Parathyroid adenoma (tissue), 2 donors: ENCODE data around the gene CLRN1.

Experiments used
- H2AFZ ChIP-seq: fragments of 300-600 bp; sonication (generic); one replicate; pipeline ENCODE4 v1.7.0; 2017; ENCODE audit warnings: antibody characterized with exemption, mild to moderate bottlenecking
- H3K27ac ChIP-seq: fragments of 300-600 bp; sonication (generic); one replicate; pipeline ENCODE4 v1.7.0; 2017
- H3K27me3 ChIP-seq: fragments of 300-600 bp; sonication (generic); one replicate; pipeline ENCODE4 v1.7.0; 2017; ENCODE audit warnings: low read length; ENCODE audit not compliant: control insufficient read depth, insufficient read depth
- H3K36me3 ChIP-seq: fragments of 300-600 bp; sonication (generic); one replicate; pipeline ENCODE4 v1.7.0; 2017; ENCODE audit warnings: low read length; ENCODE audit not compliant: control insufficient read depth, insufficient read depth
- H3K4me1 ChIP-seq: fragments of 300-600 bp; sonication (generic); one replicate; pipeline ENCODE4 v1.7.0; 2017; ENCODE audit warnings: control low read depth
- H3K4me2 ChIP-seq: fragments of 300-600 bp; sonication (generic); one replicate; pipeline ENCODE4 v1.7.0; 2017; ENCODE audit warnings: low read length
- H3K4me3 ChIP-seq: fragments of 300-600 bp; sonication (generic); one replicate; pipeline ENCODE4 v1.7.0; 2017; ENCODE audit warnings: low read depth, low read length
- H3K79me2 ChIP-seq: fragments of 300-600 bp; sonication (generic); one replicate; pipeline ENCODE4 v1.7.0; 2017; ENCODE audit warnings: control low read depth
- H3K9ac ChIP-seq: fragments of 300-600 bp; sonication (generic); one replicate; pipeline ENCODE4 v1.7.0; 2017; ENCODE audit warnings: mild to moderate bottlenecking
- H3K9me3 ChIP-seq: fragments of 300-600 bp; sonication (generic); one replicate; pipeline ENCODE4 v1.7.0; 2017; ENCODE audit warnings: low read length; ENCODE audit not compliant: control insufficient read depth
- CTCF ChIP-seq: fragments of 300-600 bp; sonication (generic); IDR thresholded peaks from one replicate; pipeline ENCODE4 v1.7.0; 2017; ENCODE audit warnings: antibody characterized with exemption, mild to moderate bottlenecking
- donor health status: primary hyperparathyroidism.

The CLRN1 gene

GRCh38 chr3:150930839-150931238 is 41.7 kb downstream of the CLRN1 start:
- H2AFZ ChIP-seq = no peak overlapping the region
- no peak for TF ChIP-seq CTCF
- H3K4me2 ChIP-seq = no peak overlapping the region
- H3K9ac ChIP-seq = no peak overlapping the region
- H3K27me3 ChIP-seq = no peaks in the 10 kb centered on the region
- H3K36me3 ChIP-seq = no peaks in the 10 kb centered on the region
- no peak overlapping the region for H3K27ac ChIP-seq
- H3K4me1 ChIP-seq = no peaks in the 10 kb centered on the region
- no peak overlapping the region for H3K4me3 ChIP-seq
- H3K9me3 ChIP-seq = no peaks in the 10 kb centered on the region
- H3K79me2 ChIP-seq = no peaks in the 10 kb centered on the region

GRCh38 chr3:150928234-150928633 is 44.3 kb downstream of the CLRN1 start:
- Histone ChIP-seq H3K9me3 (no peaks in the 10 kb centered on the region), H3K4me2 (no peak overlapping the region), H2AFZ (no peak overlapping the region), H3K27me3 (no peaks in the 10 kb centered on the region), H3K9ac (no peak overlapping the region), H3K4me1 (no peaks in the 10 kb centered on the region), H3K36me3 (no peaks in the 10 kb centered on the region), H3K79me2 (no peaks in the 10 kb centered on the region), H3K27ac (no peak overlapping the region), H3K4me3 (no peak overlapping the region)
- no peak for TF ChIP-seq CTCF

GRCh38 chr3:150926328-150926727 is 46.2 kb downstream of the CLRN1 start:
- Histone ChIP-seq H3K9me3 (no peaks in the 10 kb centered on the region), H3K9ac (no peak overlapping the region), H3K27ac (no peak overlapping the region), H3K79me2 (no peaks in the 10 kb centered on the region), H3K27me3 (no peaks in the 10 kb centered on the region), H2AFZ (peak overlapping the region; percentile 84), H3K4me2 (no peak overlapping the region), H3K36me3 (no peaks in the 10 kb centered on the region), H3K4me3 (no peak overlapping the region), H3K4me1 (peaks cover 4% of the 10 kb centered on the region)
- no peak for TF ChIP-seq CTCF

- no peak overlapping the region for H3K9ac ChIP-seq
These were observed 46.8 kb downstream of the CLRN1 start for GRCh38 chr3:150925751-150926201.

More at GRCh38 chr3:150925751-150926201, 46.8 kb downstream of the CLRN1 start:
- Histone ChIP-seq H3K4me1 (peaks cover 8% of the 10 kb centered on the region), H3K4me2 (no peak overlapping the region), H3K79me2 (no peaks in the 10 kb centered on the region), H2AFZ (peak overlapping the region; percentile 84), H3K4me3 (no peak overlapping the region), H3K27ac (no peak overlapping the region), H3K36me3 (no peaks in the 10 kb centered on the region), H3K9me3 (no peaks in the 10 kb centered on the region), H3K27me3 (no peaks in the 10 kb centered on the region)
- peak; percentile 72 for TF ChIP-seq CTCF
